Measurements from ENCODE around the gene KCNQ4.

DNA sequence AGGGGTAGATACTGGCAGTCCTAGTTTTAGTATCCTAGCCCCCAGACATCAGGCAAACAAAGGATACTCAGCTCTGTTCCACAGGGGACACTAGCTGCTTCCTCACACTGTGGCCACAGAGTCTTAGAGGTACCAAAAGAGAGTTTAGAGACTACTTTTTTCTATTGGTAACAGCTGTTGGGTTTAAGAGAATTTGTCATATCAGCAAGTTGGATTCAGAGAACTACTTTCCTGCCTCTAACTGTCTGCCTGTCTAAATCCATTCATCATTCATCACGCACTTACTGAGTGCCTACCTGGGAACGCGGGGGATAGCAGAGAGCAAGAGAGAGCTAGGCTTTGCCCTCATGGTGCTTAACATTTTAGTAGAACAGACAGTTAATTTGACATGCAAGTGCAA lies 27.1 kb upstream of the KCNQ4 start:
- TF ChIP-seq EZH2 (IDR thresholded peaks at IDR 0.05; ENCODE audit: low read depth): no peak
- no peak for TF ChIP-seq CTCF (conservative IDR thresholded peaks at IDR 0.05)

Measured in PC-9 (cell line).